OCI-M2 (cell line): ENCODE measurements around the gene OR2V1.
"Not testable (repeated sequence)": the region's sequence is repeated elsewhere in the genome, so short reads cannot be mapped to it uniquely, and the experiment has no call there.

Experiments used
- DNase-seq: peaks from one replicate; lab custom pipeline; 2025; ENCODE audit not compliant: unreplicated experiment; lab: John Stamatoyannopoulos, UW

The OR2V1 gene

DNA sequence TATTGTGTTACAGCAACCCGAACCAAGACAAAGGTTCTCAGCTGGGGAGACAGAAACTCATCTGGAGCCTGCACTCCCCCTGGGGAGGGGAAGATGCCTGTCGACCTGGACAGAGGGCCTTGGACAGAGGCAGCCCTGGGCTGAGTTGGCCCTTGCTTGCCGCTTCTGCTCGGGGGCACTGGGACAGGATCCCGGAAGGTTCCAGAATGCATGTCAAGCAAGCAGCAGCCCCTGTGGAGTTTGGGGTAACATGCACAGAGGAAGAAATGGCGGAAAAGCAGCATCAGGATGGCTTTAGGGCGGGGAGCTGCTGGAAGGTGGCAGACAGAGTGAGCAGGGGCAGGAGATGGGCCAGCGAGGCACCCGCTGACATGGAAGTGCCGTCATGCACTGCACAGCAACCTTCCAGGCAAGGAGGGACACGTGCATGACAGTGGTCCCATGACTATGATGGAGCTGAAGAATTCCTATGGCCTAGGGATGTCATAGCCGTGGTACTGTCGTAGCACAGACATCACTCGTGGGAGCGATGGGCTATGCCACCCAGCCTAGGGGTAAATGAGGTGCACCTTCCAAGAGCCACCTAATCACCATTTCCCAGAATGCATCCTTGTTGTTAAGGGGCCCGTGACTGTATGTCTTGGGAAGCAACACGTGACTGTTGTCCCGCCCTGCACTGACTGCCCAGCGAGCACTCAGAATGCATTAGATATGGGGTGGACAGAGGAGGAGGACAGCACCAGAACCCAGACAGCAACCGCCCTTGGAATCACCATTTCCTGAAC, 26.2 kb downstream of the OR2V1 start:
- not testable (repeated sequence) for DNase-seq

DNA sequence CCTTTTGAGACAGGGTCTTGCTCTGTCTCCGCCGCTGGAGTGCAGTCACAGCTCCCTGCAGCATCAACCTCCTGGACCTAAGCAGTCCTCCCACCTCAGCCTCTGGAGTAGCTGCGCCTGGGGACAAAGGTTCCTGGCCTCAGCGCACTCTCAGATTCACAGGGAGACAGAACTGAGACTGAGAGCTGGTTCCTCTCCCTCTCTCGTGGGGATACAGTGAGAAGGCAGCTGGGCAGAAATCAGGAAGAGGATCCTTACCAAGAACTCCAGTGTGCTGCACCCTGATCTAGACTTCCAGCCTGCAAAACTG, 26.8 kb downstream of the OR2V1 start:
- DNase-seq: not testable (repeated sequence)

DNA sequence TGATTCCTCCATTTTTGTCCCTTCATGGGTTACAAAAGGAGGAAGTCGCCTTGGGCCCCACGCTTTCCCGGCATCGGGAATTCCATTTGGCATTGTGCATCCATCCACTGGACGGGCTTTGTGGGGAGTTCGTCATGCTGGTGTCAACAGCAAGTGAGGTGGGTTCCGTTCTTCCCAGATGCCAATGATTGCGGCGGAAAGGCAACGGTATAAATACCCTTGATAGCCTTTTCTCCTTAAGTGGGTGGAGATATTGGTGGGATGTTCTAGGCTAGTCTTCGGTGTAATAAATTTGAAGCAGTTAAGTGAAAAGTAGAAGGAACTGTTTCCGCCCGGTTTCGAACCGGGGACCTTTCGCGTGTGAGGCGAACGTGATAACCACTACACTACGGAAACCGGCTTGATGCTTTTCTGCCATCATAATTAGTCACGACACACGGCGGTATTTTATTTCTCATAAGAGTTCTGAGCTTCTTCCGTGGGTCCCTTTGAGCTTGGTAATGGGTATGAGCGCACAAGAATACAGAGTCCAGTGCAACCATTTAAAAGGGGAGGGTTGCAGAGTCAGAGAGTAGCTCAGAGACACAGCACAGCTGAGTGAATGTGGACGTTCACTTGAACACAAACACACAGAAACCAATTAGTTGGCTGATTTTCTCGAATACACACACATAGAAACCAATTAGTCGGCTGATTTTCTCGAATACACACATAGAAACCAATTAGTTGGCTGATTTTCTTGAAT, 28.9 kb downstream of the OR2V1 start:
- not testable (repeated sequence) for DNase-seq

DNA sequence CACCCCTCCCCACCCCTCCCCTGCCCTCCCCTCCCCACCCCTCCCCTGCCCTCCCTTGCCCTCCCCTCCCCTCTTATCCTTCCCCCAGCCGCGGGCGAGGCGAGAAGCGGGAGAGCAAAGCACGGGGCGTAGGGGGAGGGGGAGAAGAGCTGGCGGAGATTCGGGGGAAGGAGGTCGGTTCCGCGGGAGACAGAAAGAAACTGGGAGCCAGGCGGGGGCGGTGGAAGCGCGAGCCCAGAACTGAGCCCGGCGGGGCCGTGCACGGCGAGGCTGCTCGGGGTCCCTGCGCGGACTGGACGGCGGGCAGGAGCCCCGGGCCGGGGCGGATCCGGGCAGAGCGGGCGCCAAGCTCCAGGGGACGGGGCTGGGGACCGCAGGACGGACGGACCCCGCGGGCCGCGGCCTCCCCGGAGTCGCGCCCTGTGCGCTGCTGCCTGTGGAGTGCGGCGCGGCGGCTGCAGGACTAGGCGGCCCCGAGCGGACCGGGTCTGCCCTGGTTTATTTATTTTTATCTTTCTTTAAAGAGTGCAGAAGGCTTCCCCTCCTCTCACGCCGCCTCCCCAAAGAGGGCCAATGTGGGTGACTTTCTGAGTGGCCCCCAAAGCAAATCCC, 29.8 kb downstream of the OR2V1 start:
- DNase-seq: not testable (repeated sequence)

DNA sequence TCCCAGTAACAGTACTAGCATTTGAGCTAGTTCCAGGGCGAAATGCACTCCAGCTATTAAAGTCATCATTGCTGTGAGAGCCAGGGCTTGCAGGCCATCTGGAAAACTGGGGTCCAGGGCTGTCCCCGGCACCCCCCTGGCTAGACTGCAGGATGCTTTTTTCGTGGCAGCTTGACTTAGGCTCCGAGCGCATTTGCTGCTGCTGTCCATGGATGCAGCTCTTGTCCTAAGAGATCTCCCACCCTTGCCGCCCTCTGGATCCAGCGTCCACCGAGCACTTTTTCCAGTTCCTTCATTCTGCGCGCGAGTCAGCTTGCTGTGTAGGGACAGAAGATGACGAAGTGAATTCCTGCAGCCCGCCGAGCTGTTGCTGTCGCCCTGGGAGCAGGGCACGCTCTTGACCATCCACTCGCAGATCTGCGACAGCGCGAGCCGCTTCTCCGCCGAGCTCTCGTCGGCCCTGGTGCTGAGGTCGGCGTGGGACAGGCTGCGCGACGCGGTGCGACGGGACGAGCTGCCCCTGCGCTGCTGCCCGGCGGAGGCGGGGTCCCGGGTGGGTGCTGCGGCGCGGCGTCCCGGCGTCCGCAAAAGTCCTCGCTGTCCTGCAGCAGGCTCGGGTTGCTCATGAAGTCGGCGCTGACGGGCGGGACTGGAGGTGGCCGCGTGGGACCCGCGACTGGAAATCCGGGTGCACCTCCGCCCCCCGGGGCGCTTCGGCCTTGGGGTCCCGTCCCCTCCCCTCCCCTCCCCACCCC, 30.7 kb downstream of the OR2V1 start:
- no peak for DNase-seq

DNA sequence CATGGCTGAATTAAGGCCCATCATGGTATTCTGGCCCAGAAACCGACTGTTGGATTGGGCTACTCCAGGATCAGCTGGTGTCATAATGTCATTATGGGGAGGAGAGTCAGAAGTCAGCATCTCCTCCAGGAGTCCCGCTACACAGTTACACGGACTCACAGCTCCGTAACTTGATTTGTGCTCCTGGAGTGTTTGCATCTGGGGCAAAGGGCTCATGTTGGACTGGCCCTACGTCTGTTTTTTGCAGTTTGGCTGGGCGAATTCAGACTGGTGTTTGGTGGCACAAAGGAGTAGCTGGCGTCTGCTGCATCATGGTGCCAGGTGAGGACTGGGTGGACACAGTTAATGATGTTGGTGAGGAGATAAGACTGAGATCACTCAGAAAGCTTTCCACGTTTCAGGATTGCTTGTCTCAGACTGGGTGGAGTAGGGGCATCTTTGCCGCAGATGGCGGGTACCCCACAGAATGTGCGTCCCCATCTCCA, 31.3 kb downstream of the OR2V1 start:
- no peak for DNase-seq

DNA sequence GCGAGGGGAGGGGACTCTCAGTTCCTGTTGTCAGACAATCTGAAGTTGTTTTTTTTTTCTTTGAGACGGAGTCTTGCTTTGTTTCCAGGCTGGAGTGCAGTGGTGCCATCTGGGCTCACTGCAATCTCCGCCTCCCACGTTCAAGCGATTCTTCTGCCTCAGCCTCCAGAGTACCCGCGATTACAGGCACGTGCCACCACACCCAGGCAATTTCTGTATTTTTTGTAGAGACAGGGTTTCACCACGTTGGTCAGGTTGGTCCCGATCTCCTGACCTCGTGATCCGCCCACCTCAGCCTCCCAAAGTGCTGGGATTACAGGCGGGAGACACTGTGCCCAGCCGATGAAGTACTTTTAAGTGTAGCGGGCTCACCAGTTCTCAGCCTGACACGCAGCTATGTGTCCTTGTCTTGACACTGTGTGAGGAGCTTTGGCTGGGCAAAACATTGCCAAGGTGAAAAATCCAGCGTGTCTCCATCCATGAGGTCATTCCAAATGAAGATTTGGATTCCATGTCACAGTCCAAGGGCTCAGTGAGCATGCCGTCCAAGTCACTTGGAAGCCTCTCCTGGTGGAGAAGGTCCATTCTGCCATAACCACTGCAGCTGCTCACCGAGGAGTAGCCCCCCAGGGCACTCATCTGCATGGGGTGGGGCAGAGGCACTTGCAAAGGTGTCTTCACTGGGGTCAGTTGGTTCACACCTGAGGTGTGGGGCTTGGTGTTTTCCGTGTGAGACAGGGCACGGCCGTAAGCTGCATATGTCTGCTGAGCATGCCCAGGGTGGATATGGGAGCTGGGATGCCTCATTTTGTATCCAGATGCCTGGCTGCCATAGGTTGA, 32.0 kb downstream of the OR2V1 start:
- DNase-seq: no peak

DNA sequence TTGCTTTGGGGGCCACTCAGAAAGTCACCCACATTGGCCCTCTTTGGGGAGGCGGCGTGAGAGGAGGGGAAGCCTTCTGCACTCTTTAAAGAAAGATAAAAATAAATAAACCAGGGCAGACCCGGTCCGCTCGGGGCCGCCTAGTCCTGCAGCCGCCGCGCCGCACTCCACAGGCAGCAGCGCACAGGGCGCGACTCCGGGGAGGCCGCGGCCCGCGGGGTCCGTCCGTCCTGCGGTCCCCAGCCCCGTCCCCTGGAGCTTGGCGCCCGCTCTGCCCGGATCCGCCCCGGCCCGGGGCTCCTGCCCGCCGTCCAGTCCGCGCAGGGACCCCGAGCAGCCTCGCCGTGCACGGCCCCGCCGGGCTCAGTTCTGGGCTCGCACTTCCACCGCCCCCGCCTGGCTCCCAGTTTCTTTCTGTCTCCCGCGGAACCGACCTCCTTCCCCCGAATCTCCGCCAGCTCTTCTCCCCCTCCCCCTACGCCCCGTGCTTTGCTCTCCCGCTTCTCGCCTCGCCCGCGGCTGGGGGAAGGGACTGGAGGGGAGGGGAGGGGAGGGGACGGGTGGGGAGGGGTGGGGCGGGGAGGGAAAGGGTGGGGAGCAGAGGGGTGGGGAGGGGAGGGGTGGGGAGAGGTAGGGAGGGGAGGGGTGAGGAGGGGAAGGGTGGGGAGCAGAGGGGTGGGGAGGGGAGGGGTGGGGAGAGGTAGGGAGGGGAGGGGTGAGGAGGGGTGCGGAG, 33.0 kb downstream of the OR2V1 start:
- not testable (repeated sequence) for DNase-seq

DNA sequence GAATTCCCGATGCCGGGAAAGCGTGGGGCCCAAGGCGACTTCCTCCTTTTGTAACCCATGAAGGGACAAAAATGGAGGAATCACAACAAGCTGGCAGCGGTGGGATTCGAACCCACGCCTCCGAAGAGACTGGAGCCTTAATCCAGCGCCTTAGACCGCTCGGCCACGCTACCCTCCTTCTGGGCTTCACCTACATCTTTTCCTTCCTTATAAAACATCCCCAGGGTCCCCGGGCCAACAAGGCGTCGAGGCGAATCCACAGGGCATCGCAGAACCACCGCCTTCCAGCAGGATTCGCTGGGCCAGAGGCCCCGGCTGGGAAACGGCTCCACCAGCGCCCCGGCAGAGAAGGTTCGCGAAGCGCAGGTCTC, 33.6 kb downstream of the OR2V1 start:
- not testable (repeated sequence) for DNase-seq

DNA sequence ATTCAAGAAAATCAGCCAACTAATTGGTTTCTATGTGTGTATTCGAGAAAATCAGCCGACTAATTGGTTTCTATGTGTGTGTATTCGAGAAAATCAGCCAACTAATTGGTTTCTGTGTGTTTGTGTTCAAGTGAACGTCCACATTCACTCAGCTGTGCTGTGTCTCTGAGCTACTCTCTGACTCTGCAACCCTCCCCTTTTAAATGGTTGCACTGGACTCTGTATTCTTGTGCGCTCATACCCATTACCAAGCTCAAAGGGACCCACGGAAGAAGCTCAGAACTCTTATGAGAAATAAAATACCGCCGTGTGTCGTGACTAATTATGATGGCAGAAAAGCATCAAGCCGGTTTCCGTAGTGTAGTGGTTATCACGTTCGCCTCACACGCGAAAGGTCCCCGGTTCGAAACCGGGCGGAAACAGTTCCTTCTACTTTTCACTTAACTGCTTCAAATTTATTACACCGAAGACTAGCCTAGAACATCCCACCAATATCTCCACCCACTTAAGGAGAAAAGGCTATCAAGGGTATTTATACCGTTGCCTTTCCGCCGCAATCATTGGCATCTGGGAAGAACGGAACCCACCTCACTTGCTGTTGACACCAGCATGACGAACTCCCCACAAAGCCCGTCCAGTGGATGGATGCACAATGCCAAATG, 34.1 kb downstream of the OR2V1 start:
- not testable (repeated sequence) for DNase-seq

DNA sequence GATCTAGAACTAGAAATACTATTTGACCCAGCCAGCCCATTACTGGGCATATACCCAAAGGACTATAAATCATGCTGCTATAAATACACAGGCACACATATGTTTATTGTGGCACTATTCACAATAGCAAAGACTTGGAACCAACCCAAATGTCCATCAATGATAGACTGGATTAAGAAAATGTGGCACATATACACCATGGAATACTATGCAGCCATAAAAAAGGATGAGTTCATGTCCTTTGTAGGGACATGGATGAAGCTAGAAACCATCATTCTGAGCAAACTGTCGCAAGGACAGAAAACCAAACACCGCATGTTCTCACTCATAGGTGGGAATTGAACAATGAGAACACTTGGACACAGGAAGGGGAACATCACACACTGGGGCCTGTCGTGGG, 35.8 kb downstream of the OR2V1 start:
- DNase-seq: not testable (repeated sequence)

DNA sequence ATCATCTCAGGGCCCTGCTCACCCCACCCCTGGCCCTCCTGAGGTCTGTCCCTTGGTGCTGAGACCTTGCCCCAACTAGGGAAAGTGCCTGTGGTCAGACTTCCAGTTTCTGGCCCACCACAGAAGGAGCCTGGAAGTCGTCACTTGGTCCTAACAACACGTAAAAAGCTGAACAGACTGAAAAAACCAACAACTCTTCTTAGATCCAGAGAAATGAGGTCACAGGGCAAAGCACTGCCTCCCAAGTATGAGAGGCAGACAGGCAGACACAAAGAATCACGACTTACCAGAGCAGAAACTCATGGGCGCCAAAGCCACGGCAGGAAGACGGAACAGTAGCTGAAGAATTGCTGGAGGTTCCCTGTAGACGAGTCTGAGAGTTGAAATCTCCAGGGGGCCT, 38.5 kb downstream of the OR2V1 start:
- DNase-seq: no peak

DNA sequence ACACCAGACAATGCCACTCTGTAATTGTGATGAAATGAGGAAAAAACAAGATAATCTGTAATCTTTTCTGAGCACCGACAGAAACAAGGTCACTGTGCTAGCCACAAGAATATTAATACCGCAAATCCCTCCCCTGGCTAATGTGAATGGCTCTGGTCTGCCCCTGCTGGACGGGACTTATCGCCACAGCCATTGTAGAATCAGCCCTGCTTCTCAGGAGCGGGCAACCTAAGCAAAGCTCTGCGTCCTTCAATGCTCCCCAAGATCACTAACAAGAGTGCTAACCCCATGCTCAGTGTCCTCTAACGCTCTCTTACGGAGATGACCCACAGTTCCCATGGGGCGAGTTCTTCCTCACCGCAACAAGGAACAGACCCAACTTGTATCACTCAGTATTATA, 42.7 kb downstream of the OR2V1 start:
- no peak for DNase-seq

DNA sequence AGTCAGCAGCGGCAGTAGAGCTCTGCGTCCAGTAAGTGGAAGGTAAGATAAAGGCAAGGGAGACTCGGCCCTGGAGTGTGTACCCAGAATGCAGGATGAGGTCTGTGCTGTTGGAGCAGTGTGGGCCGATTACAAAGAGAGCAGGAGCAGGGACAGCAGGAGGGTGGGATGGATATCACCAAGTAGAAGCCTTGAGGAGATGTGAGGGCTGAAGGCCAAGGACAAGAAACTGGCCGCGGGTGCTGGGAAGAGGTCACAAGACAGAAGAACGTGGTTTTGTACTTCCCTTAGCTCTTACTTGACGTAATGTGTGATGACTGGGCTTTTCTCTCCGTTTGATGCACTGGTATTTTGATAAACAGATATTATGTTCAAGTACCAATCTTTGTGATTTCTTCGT, 43.7 kb downstream of the OR2V1 start:
- DNase-seq: no peak

DNA sequence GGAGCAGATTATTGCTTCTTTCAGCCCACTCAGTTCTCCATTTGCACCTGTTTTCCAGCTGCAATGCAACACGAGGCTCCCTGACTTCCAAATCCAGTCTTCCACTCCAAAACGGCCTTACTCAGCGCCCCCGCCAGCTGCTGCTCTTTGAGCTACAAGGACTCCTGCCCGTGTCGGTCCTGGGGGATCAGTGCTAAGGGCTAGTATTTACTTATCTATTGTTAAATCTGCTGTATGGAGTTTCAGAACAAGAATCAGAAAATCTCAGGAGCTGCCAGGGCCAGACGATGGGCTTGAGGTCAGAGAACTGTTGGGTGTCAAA, 44.1 kb downstream of the OR2V1 start:
- no peak for DNase-seq

DNA sequence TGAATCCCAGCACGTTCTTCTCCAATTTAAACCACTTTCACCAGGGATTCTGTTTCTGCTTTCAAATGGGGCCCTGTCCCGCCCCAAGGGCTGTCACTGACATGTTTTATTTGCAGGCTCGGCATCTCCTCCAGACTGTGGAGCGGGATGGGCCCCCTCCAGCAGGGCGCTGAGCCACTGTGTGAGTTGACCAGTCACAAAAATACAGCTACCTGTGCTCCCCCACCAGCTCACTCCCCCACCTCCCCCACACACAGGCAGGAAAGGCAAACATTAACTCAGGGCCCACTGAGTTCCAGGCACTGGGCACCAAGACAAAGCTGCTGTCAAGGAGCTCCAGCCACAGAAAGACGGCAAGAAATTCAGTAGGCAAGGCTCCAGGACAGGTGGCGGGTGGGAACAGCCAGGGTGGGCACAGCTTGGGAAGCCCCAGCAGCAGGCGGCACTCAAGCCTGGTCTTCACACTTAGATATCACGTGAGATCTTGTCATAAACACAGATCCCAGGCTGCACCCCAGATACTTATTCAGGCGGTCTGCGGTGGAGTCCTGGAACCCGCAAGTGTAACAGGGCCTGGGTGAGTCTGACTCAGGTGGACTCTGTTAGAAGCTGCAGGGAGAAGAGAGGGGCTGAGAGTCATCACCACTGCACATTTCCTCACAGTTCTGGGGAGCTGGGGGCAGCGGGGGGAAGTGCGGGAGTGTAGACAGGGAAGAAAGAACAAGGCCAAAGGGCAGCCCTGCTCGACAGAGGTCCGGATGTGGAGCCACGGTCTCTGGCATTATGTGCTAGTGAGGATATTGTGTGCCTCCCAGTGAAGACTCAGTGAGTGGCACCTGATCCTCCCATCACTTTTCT, 44.7 kb downstream of the OR2V1 start:
- no peak for DNase-seq

DNA sequence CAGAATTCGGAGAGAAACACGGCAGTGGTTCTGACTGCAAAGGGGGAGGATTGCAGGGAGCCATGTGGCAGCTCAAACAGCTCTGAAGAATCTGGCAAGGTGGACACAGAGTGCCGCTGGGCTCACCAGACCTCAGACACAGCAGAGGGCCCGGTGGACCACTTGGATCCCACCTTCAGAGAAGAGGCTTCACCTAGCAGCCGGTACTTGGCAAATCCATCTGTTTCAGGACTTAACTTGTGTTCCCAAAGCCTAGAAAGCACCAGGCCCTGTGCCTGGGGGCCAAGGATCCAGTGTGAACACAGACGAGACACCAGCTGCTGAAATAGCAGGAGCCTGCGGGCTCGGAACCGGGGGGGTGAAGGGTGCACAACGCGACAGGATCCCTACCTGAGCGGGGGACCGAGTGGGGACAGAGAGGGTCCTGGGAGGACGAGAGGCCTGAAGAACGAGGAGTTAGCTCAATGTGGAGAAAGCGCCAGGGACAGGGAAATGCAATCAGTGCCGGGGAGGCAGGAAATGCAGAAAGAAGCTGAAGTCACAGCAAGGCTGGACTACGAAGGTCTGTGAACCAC, 46.3 kb downstream of the OR2V1 start:
- DNase-seq: no peak

DNA sequence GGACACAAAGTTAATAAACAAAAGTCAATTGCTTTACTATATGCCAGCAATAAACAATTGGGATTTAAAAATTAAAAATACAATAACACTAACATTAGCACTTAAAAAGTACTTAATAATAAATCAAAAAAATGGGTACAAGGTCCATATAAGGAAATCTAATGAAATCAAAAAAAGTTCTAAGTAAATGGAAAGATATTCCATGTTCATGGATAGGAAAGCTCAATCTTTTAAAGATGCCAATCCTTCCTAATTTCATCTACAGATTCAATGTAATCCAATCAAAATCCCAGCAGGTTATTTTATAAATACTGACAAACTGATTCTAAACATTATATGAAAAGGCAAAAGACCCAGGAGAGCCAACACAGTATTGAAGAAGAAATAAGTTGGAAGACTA, 49.0 kb downstream of the OR2V1 start:
- DNase-seq: no peak
